Dedifferentiated amniotic fluid mesenchymal stem cell (primary cell): ENCODE results near the gene FBXO42.
"Not testable (repeated sequence)": the region's sequence is repeated elsewhere in the genome, so short reads cannot be mapped to it uniquely, and the experiment has no call there.

ENCODE experiments used
- DNase-seq: peaks from one replicate; pipeline ENCODE4 v3.0.0-alpha.2; 2016; ENCODE audit errors: extremely low spot score

Gene FBXO42

GRCh38 chr1:16372535-16373285, 20.4 kb upstream of the FBXO42 start:
- DNase-seq, result no peak

GRCh38 chr1:16371725-16372124, 19.4 kb upstream of the FBXO42 start:
- DNase-seq, result no peak

GRCh38 chr1:16369821-16370220, 17.5 kb upstream of the FBXO42 start:
- DNase-seq, result no peak

GRCh38 chr1:16367968-16368890, 15.9 kb upstream of the FBXO42 start:
- no peak for DNase-seq

GRCh38 chr1:16367258-16367967, 15.1 kb upstream of the FBXO42 start:
- DNase-seq, result peak; percentile 88

GRCh38 chr1:16366722-16367257, 14.5 kb upstream of the FBXO42 start, which contains the start of gene SZRD1:
SZRD1 (plus strand) TSS chr1:16367242; CDS start chr1:16367258, 16 bp downstream.
- DNase-seq, result peak; percentile 99

GRCh38 chr1:16365146-16365498, 12.8 kb upstream of the FBXO42 start:
- not testable (repeated sequence) for DNase-seq

- DNase-seq, result no peak
These were observed 4.6 kb upstream of the FBXO42 start for GRCh38 chr1:16356867-16357266.

- no peak for DNase-seq
These were observed 2.3 kb upstream of the FBXO42 start for GRCh38 chr1:16354619-16355018.

GRCh38 chr1:16352842-16353535, 709 bp upstream of the FBXO42 start:
- DNase-seq, result no peak

GRCh38 chr1:16351456-16351993, 755 bp downstream of the FBXO42 start:
- no peak for DNase-seq

GRCh38 chr1:16349847-16350406, 2.4 kb downstream of the FBXO42 start:
- DNase-seq, result no peak

- peak; percentile 88 for DNase-seq
These were observed 3.7 kb downstream of the FBXO42 start for GRCh38 chr1:16348414-16349182.

GRCh38 chr1:16343276-16343675, 9.0 kb downstream of the FBXO42 start:
- DNase-seq, result not testable (repeated sequence)

GRCh38 chr1:16342331-16343062, 9.8 kb downstream of the FBXO42 start:
- DNase-seq, result no peak

- DNase-seq, result no peak
These were observed 11.6 kb downstream of the FBXO42 start for GRCh38 chr1:16340673-16341072.

GRCh38 chr1:16338961-16339360, 13.3 kb downstream of the FBXO42 start:
- no peak for DNase-seq

GRCh38 chr1:16334655-16335340, 17.5 kb downstream of the FBXO42 start:
- DNase-seq, result no peak
